GM12878 (cell line): Measurements from ENCODE around the gene DPYSL4. TPM values are rescaled to one million over a fixed set of nuclear protein-coding genes. Genes with fewer than 3 reads are reported as not detected.

Experiments used
- ATAC-seq: fragments of 200-7000 bp; cut with Tn5 transposase; 3 replicates; pipeline ENCODE4 v1.9.1; 2020; ENCODE audit warnings: mild to moderate bottlenecking, moderate library complexity
- BruUV-seq: library from RNA; stranded (reverse); fragments of 400-500 nt; replicated peaks from 2 replicates; lab custom pipeline; 2021; lab: Mats Ljungman, UMichigan
- CTCF ChIA-PET: fragments of 300-600 bp; sonication (Branson Sonifier 250); formaldehyde crosslinking; extraction: SDS; loops from one replicate; lab custom pipeline; 2021; ENCODE audit warnings: inconsistent platforms; lab: Yijun Ruan, JAX
- POLR2A ChIA-PET: fragments of 350-600 bp; formaldehyde crosslinking; extraction: SDS; loops from one replicate; lab custom pipeline; 2021; ENCODE audit warnings: inconsistent platforms; lab: Charles Lee
- RAD21 ChIA-PET: fragments of 300-600 bp; sonication (Branson Sonifier 250); formaldehyde crosslinking; loops from one replicate; lab custom pipeline; 2023; ENCODE audit warnings: antibody characterized with exemption; ENCODE audit not compliant: unreplicated experiment; lab: Charles Lee
- SMC1A ChIA-PET: fragments of 300-600 bp; sonication (Branson Sonifier 250); formaldehyde crosslinking; loops from one replicate; lab custom pipeline; 2023; ENCODE audit not compliant: unreplicated experiment, uncharacterized antibody; lab: Charles Lee
- DNase-seq: peaks from one replicate; pipeline ENCODE4 v3.0.0-alpha.2; 2011; ENCODE audit warnings: low read depth, low spot score
- FAIRE-seq: peaks from 3 replicates; lab custom pipeline; 2011; peaks lifted over from hg19 to GRCh38; lab: Jason Lieb, UNC
- H2AFZ ChIP-seq: 2 replicates; pipeline ENCODE4 v1.6.0; 2011; ENCODE audit warnings: low read depth, low read length, control low read depth; ENCODE audit not compliant: control insufficient read depth
- H3K27ac ChIP-seq: 2 replicates; pipeline ENCODE4 v1.5.1; 2011; ENCODE audit warnings: control low read depth; ENCODE audit not compliant: control insufficient read depth, insufficient read depth
- H3K27me3 ChIP-seq, 2 experiments: replicated peaks in 1 of 2; 2 replicates each; pipeline versions ENCODE4 v1.6.0 to v1.6.1; 2011; ENCODE audit warnings: low read length in 1 of 2; ENCODE audit not compliant: control insufficient read depth in 2 of 2, insufficient read depth in 2 of 2
- H3K36me3 ChIP-seq, 2 experiments: 2 replicates each; pipeline ENCODE4 v1.5.1; 2011; ENCODE audit warnings: low read length in 1 of 2; ENCODE audit not compliant: control insufficient read depth in 2 of 2, insufficient read depth in 2 of 2
- H3K4me1 ChIP-seq: 2 replicates; pipeline ENCODE4 v1.6.1; 2011; ENCODE audit warnings: mild to moderate bottlenecking, low read length, moderate library complexity, mixed read lengths; ENCODE audit not compliant: control insufficient read depth, insufficient read depth
- H3K4me2 ChIP-seq: 2 replicates; pipeline ENCODE4 v1.6.0; 2011; ENCODE audit warnings: control low read depth; ENCODE audit not compliant: control insufficient read depth, insufficient read depth
- H3K4me3 ChIP-seq: fragments of 200-600 bp; sonication (generic); 2 replicates; pipeline ENCODE4 v1.5.1; 2016
- H3K79me2 ChIP-seq: 2 replicates; pipeline ENCODE4 v1.6.0; 2011; ENCODE audit warnings: low read length; ENCODE audit not compliant: control insufficient read depth, insufficient read depth
- H3K9ac ChIP-seq: 2 replicates; pipeline ENCODE4 v1.8.0; 2011; ENCODE audit warnings: low read length, control low read depth, mixed read lengths; ENCODE audit not compliant: control insufficient read depth, insufficient read depth
- H3K9me3 ChIP-seq: replicated peaks from 3 replicates; pipeline ENCODE4 v1.5.1; 2011; ENCODE audit warnings: mild to moderate bottlenecking, low read length; ENCODE audit not compliant: control insufficient read depth, insufficient read depth
- H4K20me1 ChIP-seq: 2 replicates; pipeline ENCODE4 v1.6.0; 2011; ENCODE audit not compliant: control insufficient read depth, insufficient read depth
- GATAD2B ChIP-seq: fragments of 450-650 bp; conservative IDR thresholded peaks from 2 replicates; pipeline ENCODE4 v1.6.1; 2017; ENCODE audit warnings: low read depth, mild to moderate bottlenecking, moderate library complexity
- HDGF ChIP-seq: fragments of 450-650 bp; IDR thresholded peaks from 2 replicates; pipeline ENCODE4 v1.6.1; 2016; ENCODE audit warnings: antibody characterized with exemption
- MTA2 ChIP-seq: fragments of 450-650 bp; IDR thresholded peaks from 2 replicates; pipeline ENCODE4 v1.6.1; 2016; ENCODE audit warnings: low read depth, mild to moderate bottlenecking, moderate library complexity
- SIX5 ChIP-seq: IDR thresholded peaks from 2 replicates; pipeline ENCODE4 v1.6.1; 2011; ENCODE audit warnings: mild to moderate bottlenecking, low read depth, low read length, moderate library complexity; ENCODE audit not compliant: severe bottlenecking
- SMARCA5 ChIP-seq: fragments of 450-650 bp; IDR thresholded peaks from 2 replicates; pipeline ENCODE4 v1.6.1; 2017; ENCODE audit warnings: mild to moderate bottlenecking
- ZNF622 ChIP-seq: fragments of 450-650 bp; IDR thresholded peaks from 2 replicates; pipeline ENCODE4 v1.6.1; 2017; ENCODE audit warnings: mild to moderate bottlenecking, inconsistent platforms
- WGBS: methylation state at CpG from one replicate; pipeline ENCODE4 v1.1.6; 2016; ENCODE audit warnings: low lambda C conversion rate; ENCODE audit not compliant: insufficient replicate concordance, insufficient coverage; ENCODE audit errors: missing lambda C conversion rate; 5-methylcytosine and 5-hydroxymethylcytosine counted together
- in situ Hi-C: fragments of 300-500 bp; cut with MboI; formaldehyde crosslinking; loops from 9 replicates; pipeline ENCODE4 v1.14.3; 2018; ENCODE audit warnings: mixed read lengths
- intact Hi-C: fragments of 100-400 bp; cut with micrococcal nuclease; formaldehyde crosslinking; loops from one replicate; pipeline ENCODE4 v1.14.2; 2022; ENCODE audit not compliant: unreplicated experiment
- polyA plus RNA-seq, 11 experiments: library from polyadenylated mRNA; depleted of rRNA in 4 of 11; unstranded in 6 of 11; stranded (reverse) in 5 of 11; fragments of >200 nt; fragmentation: Nextera tagmentation in 4 of 11; fragmentation: Illumina TruSeq in 1 of 11; extraction: Ambion mirVana in 4 of 11; extraction: Trizol in 1 of 11; gene quantifications; 1 replicate in 1 of 11; 2 replicates in 10 of 11; pipeline versions ENCODE4 v1.2.1 to v1.2.3, GENCODE V29; 2011 to 2016; ENCODE audit warnings: inconsistent platforms in 2 of 11, missing spikeins in 2 of 11, low read depth in 1 of 11
- total RNA-seq, 4 experiments: library from RNA; depleted of rRNA in 3 of 4; stranded (reverse); fragments of >200 nt in 3 of 4; fragmentation: Illumina TruSeq in 1 of 4; extraction: Trizol in 1 of 4; gene quantifications; 2 replicates each; pipeline versions ENCODE4 v1.2.1 to v1.2.3, GENCODE V29; 2013 to 2021
- TF ChIP-seq, protein P1 (sequence below): fragments of 450-650 bp; formaldehyde crosslinking; IDR thresholded peaks from 2 replicates; pipeline ENCODE4 v1.4.0; 2022; ENCODE audit warnings: mild to moderate bottlenecking, moderate library complexity
- TF ChIP-seq, protein P2 (sequence below): IDR thresholded peaks from 2 replicates; pipeline ENCODE4 v1.6.1; 2011; ENCODE audit warnings: borderline replicate concordance, low read depth, mild to moderate bottlenecking, moderate library complexity, low read length; ENCODE audit not compliant: insufficient read depth, poor library complexity, severe bottlenecking

The DPYSL4 gene
- total and polyA plus RNA-seq, 10 of the 15 experiments (the other 5 are each of a cell fraction or from before 2014, with no cell fraction given): 0.10 to 0.21 TPM; not detected in 8

- H3K27ac ChIP-seq: no peak overlapping the region
- ChIA-PET POLR2A (no interaction called here), CTCF (no interaction called here), RAD21 (no interaction called here), SMC1A (no interaction called here)
- FAIRE-seq: no peak
- TF ChIP-seq HDGF (no peak), SIX5 (no peak)
- TF ChIP-seq, protein P1, sequence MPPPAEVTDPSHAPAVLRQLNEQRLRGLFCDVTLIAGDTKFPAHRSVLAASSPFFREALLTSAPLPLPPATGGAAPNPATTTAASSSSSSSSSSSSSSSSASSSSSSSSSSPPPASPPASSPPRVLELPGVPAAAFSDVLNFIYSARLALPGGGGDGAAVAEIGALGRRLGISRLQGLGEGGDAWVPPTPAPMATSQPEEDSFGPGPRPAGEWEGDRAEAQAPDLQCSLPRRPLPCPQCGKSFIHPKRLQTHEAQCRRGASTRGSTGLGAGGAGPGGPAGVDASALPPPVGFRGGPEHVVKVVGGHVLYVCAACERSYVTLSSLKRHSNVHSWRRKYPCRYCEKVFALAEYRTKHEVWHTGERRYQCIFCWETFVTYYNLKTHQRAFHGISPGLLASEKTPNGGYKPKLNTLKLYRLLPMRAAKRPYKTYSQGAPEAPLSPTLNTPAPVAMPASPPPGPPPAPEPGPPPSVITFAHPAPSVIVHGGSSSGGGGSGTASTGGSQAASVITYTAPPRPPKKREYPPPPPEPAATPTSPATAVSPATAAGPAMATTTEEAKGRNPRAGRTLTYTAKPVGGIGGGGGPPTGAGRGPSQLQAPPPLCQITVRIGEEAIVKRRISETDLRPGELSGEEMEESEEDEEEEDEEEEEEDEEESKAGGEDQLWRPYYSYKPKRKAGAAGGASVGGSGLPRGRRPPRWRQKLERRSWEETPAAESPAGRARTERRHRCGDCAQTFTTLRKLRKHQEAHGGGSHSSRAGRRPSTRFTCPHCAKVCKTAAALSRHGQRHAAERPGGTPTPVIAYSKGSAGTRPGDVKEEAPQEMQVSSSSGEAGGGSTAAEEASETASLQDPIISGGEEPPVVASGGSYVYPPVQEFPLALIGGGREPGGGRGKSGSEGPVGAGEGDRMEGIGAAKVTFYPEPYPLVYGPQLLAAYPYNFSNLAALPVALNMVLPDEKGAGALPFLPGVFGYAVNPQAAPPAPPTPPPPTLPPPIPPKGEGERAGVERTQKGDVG (CRISPR knock-in tag): no peak
- no peaks in the 10 kb centered on the region for H3K9me3 ChIP-seq
- no peak overlapping the region for H3K9ac ChIP-seq
- H3K79me2 ChIP-seq: no peaks in the 10 kb centered on the region
- H4K20me1 ChIP-seq: no peaks in the 10 kb centered on the region
- H3K36me3 ChIP-seq: no peaks in the 10 kb centered on the region
- no peak overlapping the region for H3K4me2 ChIP-seq
- no peaks in the 10 kb centered on the region for H3K4me1 ChIP-seq
- H3K27me3 ChIP-seq: no peaks in the 10 kb centered on the region
- DNase-seq: no peak
- no peak overlapping the region for H3K4me3 ChIP-seq
- in situ Hi-C loops (no loop called here), intact Hi-C loops (no loop called here)
- ATAC-seq: no peak
- BruUV-seq: no TSS peak
- WGBS: 75% methylated on average over 17 of the region's 17 CpGs
- no peak overlapping the region for H2AFZ ChIP-seq
Observed at GRCh38 chr10:132167976-132168375, 18.8 kb upstream of the DPYSL4 start.

GRCh38 chr10:132168571-132169030 lies 18.1 kb upstream of the DPYSL4 start:
- H3K27me3 ChIP-seq: no peaks in the 10 kb centered on the region
- WGBS: 53% methylated on average over 24 of the region's 28 CpGs
- no peak for DNase-seq
- no peaks in the 10 kb centered on the region for H3K79me2 ChIP-seq
- ChIA-PET SMC1A (no interaction called here), RAD21 (no interaction called here), CTCF (no interaction called here), POLR2A (no interaction called here)
- no peak overlapping the region for H3K9ac ChIP-seq
- H3K4me3 ChIP-seq: no peak overlapping the region
- no peaks in the 10 kb centered on the region for H3K4me1 ChIP-seq
- in situ Hi-C loops: no loop called here
- no peak for FAIRE-seq
- BruUV-seq: no TSS peak
- H3K27ac ChIP-seq: no peak overlapping the region
- intact Hi-C loops: no loop called here
- ATAC-seq: no peak
- no peaks in the 10 kb centered on the region for H3K36me3 ChIP-seq
- no peaks in the 10 kb centered on the region for H4K20me1 ChIP-seq
- TF ChIP-seq, protein P2, sequence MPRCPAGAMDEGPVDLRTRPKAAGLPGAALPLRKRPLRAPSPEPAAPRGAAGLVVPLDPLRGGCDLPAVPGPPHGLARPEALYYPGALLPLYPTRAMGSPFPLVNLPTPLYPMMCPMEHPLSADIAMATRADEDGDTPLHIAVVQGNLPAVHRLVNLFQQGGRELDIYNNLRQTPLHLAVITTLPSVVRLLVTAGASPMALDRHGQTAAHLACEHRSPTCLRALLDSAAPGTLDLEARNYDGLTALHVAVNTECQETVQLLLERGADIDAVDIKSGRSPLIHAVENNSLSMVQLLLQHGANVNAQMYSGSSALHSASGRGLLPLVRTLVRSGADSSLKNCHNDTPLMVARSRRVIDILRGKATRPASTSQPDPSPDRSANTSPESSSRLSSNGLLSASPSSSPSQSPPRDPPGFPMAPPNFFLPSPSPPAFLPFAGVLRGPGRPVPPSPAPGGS: no peak
- no peak for TF ChIP-seq ZNF622
- TF ChIP-seq SMARCA5: no peak
- TF ChIP-seq, protein P1 (CRISPR knock-in tag): no peak
- no peak for TF ChIP-seq GATAD2B
- TF ChIP-seq MTA2: no peak
- no peak overlapping the region for H2AFZ ChIP-seq
- H3K9me3 ChIP-seq: no peaks in the 10 kb centered on the region; the same call in 2 of the 3 replicates
- H3K4me2 ChIP-seq: no peak overlapping the region
